Measurements from ENCODE around the gene FBXO15.

Gene FBXO15

DNA sequence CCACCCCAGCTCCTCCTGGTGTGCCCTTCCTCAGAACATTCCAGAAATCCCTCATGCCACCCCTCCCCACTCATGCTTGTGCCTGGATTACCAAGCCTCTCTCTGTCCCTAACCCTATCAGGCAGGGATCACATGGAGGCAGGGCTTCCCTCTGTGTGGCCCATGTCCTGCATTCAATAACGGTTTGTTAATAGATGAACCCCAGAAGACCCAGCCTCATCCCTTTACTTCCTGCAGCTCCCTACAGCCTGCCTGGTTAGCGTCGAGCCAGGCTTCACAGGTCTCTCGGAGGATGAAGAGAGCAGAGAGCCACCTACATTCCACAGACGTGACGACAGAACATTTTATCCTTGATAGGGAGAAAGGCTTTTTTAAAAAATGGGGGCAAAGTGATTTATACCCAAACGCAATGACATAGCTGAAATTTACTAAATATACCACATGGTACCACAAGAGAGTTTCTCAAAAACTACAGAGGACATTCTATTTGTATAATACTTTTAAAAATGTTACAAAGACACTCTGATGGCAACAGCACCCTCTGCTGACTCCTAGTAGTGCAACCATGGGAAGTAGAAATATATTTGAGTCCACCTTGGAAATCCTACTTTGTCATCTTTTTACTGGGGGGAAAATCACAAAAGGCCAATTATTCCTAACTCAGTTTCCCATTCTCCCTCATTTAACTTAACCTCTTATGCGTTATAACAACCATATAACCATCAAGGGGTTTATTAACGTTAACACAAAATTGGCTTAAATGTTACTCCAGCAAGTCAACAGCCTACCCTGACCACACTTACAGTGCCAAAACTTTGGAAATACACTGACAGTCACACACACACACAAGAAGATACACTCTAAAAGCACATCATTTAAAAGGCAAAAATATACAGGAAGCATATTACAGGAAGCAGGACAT lies 30.7 kb downstream of the FBXO15 start:
- no peak overlapping the region for H3K27ac ChIP-seq
- DNase-seq (ENCODE audit: low read depth, low spot score) = no peak

GRCh38 chr18:74115046-74115445 lies 32.6 kb downstream of the FBXO15 start:
- no peak overlapping the region for H3K27ac ChIP-seq
- no peak for DNase-seq (ENCODE audit: low read depth, low spot score)

DNA sequence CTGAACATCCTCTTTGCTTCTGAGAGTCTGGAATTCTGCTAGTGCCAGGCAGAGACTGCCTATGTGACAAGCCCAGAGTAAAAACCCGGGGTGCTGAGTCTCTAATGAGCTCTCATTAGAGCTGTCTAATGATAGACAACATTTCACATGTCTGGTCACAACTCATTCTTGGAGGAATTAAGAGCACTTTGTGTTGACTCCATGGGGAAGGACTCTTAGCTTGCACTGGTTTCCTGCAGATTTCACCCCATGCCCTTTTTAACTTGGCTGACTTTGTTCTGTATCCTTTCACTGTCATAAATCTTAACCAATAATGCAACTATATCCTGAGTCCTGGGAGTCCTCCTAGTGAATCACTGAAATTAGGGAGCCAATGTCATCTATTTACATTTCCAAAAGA lies 33.5 kb downstream of the FBXO15 start:
- DNase-seq (ENCODE audit: low read depth, low spot score) = no peak

GRCh38 chr18:74113711-74114110 lies 33.9 kb downstream of the FBXO15 start:
- no peak for DNase-seq (ENCODE audit: low read depth, low spot score)

More for the DNA sequence above, 33.5 kb downstream of the FBXO15 start:
- H3K27ac ChIP-seq = no peak overlapping the region

DNA sequence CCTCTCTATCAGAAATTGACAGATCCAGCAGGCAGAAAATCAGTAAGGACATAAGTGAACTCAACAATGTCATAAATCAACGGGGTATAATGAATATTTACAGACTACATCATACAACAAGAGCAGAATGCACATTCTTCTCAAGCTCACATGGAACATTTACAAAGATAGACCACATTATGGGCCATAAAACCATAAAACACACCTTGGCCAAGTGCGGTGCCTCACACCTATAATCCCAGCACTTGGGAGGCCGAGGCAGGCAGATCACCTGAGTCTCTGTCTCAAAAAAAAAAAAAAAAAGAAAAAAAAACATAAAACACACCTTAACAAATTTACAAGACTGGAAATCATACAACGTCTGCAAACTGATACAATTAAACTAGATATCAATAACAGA lies 36.7 kb downstream of the FBXO15 start:
- DNase-seq (ENCODE audit: low read depth, low spot score) = no peak
- no peak overlapping the region for H3K27ac ChIP-seq

More at GRCh38 chr18:74113711-74114110, 33.9 kb downstream of the FBXO15 start:
- no peak overlapping the region for H3K27ac ChIP-seq

- no peak for DNase-seq (ENCODE audit: low read depth, low spot score)
- H3K27ac ChIP-seq = no peak overlapping the region
Observed at GRCh38 chr18:74110149-74110548, 37.5 kb downstream of the FBXO15 start.

DNA sequence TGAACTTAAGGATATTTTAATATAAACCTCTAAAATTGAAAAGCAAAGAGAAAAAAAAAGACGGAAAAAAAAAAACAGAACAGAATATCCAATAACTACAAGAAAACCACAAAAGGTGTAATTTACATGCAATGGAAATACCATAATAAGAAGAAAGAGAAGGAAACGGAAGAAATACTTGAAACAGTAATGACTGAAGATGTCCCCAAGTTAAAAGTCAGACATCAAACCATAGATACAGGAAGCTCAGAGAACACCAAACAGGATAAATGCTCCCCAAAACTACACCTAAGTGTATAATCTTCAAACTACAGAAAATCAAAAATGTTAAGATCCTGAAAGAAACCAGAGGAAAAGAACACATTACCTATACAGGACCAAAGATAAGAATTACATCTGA lies 39.2 kb downstream of the FBXO15 start:
- no peak overlapping the region for H3K27ac ChIP-seq
- DNase-seq (ENCODE audit: low read depth, low spot score) = no peak

GRCh38 chr18:74097803-74098202 lies 49.8 kb downstream of the FBXO15 start:
- DNase-seq (ENCODE audit: low read depth, low spot score) = no peak
- no peak overlapping the region for H3K27ac ChIP-seq

GRCh38 chr18:74092922-74093321 lies 54.7 kb downstream of the FBXO15 start:
- no peak for DNase-seq (ENCODE audit: low read depth, low spot score)
- H3K27ac ChIP-seq = no peak overlapping the region

DNA sequence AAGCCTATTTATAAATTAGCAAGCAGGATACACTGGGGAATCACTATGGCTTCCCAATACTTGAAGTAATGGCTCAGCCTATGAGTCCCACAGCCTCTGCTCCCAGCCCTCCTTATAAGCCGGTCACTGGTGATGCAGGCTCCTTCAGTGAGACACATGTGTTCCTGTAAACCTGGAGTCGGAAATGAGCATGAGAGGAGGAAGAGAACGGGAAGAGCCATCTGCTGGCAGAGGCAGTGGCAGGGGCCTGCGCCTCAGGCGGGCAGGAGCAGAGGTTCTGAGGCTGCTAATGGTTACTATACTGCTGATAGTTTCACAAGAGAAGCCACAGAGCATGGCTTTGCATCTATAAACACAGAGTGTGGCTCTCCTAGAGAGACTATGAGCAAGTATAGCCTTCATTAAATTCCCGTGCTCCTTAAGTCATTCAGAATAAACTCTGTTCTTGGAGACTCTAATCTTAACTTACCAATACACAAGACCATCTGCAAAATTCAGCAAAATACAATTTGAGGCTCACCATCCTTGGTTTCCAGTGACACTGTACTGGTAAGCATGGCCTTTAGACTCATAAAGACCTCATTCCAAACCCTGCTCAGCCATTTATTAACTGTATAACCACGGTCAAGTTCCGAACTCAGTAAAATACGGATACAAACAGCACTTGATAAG lies 63.3 kb downstream of the FBXO15 start:
- no peak for DNase-seq (ENCODE audit: low read depth, low spot score)
- no peak overlapping the region for H3K27ac ChIP-seq

DNA sequence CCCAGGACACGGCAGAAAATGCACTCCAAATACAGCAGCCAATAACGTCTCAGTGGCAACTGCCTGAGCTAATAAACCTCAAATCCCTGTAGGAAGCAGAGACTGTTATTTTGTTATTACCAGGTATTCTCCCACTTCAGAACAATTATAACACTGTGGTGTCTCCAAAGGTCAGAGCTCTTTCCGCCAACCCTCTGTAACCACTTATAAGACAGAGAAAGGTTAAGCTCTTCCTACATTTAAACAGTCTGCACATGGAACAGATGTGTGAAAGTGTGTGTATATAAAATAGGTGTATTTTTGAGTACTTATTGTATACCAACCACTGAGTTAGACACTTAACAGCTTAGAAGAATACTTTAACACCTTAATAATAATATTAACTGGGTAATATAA lies 64.1 kb downstream of the FBXO15 start:
- DNase-seq (ENCODE audit: low read depth, low spot score) = no peak
- no peak overlapping the region for H3K27ac ChIP-seq

DNA sequence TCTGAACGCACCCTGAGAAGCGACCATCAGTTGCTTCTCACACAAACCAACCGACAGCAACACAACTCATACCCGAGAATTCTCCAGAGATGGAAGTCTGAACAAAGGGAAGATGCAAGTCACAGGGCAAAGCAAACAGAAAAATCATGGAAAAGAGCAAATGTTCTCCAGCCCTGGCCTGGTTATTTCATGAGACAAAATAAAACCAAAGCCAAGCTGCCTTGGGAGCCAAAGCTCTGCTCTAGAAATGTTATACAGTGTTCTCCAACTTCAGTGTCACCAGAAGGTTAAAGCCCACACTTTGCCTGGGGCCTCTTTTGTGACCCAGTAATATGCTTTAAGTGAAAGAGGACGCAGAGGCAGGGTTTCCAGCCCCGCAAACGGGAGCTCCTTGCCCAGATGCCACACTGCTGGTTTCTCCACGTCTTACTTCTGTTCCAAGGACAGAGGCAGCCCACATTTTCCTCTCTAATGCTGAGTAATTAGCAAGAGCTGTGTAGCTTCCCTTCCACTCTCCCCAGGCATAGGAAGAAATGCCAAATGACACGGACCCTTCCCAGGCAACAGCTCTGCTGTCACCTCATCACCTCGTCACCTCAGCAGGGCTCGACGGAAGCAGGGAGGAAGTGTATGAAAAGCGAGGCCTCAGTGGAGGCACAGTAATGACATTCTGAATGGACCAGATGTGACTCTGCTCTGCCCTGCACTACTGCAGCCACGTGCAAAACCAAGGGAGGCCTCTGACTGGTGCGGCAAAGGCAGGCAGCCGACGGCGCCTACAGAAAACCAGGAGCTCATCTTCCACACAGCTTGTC lies 64.7 kb downstream of the FBXO15 start:
- H3K27ac ChIP-seq = no peak overlapping the region
- no peak for DNase-seq (ENCODE audit: low read depth, low spot score)

DNA sequence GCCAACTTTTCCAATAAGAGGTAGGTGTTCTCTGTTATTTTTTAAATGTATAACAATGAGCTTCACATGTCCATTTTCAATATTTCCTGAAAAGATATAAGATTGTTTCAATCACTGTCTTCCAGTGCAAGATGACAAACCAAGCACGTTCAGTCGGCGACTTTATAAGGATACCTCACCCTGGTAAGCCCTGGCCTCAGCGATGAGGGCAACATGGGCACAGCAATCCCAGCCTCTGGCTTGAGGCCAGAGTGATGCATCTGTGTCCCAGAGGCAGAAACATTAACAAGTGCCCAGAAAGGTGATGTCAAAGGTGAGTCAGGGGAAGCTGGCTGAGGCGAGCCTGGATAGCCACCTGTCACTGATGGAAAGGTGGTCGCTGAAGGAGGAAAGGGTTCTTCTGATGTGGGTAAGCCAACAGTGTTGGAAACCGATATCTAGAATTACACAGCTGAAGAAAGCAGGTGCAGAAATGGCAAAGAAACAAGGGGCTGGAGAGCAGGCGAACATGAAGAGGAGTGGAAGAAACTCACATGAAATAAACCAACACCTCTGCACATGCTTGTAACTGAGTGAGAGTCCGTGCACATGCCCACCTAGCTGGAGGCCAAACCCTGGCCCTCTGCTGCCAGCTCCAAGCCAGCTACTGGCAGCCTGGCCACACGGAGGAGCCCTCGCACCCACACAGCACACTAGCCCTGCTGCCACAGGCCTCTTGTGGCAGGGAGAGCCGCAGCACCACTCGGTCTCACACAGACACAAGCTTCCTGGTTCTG lies 65.5 kb downstream of the FBXO15 start:
- no peak overlapping the region for H3K27ac ChIP-seq

GRCh38 chr18:74078257-74078656 lies 69.4 kb downstream of the FBXO15 start:
- no peak for DNase-seq (ENCODE audit: low read depth, low spot score)
- H3K27ac ChIP-seq = no peak overlapping the region

More for the DNA sequence above, 65.5 kb downstream of the FBXO15 start:
- peak; percentile 0 for DNase-seq (ENCODE audit: low read depth, low spot score)

DNA sequence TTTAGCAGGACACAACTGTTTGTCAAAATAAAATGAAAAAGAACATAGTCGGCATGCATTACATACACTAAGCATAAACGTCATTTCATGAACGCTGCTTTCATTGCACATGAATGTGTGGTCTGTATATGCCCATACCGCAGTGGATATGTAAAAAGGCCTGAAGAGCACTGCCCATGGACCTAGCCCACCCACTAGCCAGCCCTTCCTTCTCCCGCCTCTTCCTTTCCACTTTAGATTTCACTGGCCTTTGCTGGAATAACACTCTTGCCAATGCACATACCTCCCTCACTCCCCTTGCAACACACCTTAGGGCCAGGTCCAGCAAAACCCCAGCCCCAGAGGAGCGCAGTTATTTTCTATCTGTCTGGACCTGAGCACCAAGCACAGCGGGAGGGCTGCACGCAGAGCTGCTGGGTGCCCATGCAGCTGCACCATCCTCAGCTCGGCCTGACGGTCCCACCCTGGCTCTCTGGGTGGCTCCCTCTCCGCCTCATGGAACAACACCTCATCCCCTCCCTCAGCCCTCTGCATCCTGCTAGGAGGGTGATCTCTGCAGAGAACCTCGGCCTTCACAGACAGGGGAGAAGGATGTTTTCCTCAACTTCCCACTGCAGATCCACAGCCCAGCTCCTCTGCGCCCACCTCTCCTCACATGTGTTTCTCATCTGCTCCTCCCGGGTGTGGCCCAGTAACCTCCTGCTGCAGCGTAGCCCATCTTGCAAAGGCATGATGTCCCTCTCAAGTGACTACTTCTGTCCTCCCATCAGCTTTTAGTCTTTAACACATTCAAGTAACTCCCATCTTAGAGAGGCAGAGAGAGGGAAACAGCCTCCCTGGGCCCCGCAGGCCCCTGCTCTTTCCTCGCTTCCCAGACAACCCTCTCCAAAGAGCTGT lies 72.7 kb downstream of the FBXO15 start:
- no peak overlapping the region for H3K27ac ChIP-seq
- no peak for DNase-seq (ENCODE audit: low read depth, low spot score)

DNA sequence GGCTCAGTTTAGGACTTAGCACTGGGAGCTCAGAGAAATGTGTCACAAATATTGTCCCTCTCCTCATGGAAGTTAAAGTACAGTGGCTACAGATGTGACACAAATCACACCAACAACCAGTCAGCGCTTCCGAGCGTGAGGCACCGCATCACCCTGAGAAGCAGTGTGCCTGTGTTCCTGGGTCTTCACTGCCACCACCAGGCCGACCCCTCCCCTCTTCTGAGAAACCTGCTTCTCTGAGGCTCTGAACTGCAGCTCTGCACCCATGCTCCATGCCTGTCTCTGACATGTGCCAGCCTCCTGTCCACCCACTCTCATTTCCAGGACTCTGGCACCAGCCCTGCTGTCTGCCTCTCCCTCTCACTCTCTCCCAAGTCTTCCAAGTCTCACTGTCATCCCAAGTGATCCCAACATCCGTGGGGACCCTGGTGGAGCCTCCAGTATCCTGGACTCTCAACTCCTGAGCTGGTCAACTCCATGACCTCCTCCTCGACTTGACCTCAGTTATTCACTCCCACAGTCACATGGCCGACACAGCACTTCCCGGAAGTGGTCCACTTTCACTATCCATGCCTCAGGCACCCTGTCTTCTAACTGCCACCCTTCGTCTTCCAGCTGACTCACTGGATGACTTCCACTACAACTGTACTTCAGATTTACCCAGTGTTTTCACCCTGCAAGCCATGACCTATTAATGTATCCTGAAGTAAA lies 73.5 kb downstream of the FBXO15 start:
- no peak overlapping the region for H3K27ac ChIP-seq
- DNase-seq (ENCODE audit: low read depth, low spot score) = no peak

GRCh38 chr18:74069178-74070050 lies 78.2 kb downstream of the FBXO15 start:
- no peak overlapping the region for H3K27ac ChIP-seq
- no peak for DNase-seq (ENCODE audit: low read depth, low spot score)
